GF-D8 (cell line): Measurements from ENCODE around the gene DPEP1.
"Not testable (repeated sequence)": the region's sequence is repeated elsewhere in the genome, so short reads cannot be mapped to it uniquely, and the experiment has no call there.

Source experiments
- DNase-seq: peaks from one replicate; lab custom pipeline; 2025; lab: John Stamatoyannopoulos, UW

DPEP1 gene

DNA sequence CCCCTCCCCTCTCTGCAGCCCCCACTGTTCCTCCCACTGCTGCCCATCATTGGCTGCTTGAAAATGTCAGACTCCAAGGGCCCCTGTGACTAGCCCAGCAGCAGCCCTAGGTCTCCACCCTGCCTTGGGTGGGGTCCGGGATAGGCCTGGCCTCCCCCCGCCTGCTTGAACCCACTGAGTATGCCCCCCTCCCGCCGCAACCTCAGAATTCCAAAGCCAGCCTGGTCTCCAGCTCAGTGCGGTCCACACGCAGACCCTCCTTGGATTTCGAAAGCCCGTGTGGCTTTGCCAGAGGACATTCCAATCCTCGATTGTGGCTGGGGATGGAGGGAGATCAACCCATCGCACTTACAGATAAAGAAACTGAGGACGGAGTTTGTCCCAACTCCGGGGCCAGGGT, 6.4 kb downstream of the DPEP1 start:
- DNase-seq = no peak

DNA sequence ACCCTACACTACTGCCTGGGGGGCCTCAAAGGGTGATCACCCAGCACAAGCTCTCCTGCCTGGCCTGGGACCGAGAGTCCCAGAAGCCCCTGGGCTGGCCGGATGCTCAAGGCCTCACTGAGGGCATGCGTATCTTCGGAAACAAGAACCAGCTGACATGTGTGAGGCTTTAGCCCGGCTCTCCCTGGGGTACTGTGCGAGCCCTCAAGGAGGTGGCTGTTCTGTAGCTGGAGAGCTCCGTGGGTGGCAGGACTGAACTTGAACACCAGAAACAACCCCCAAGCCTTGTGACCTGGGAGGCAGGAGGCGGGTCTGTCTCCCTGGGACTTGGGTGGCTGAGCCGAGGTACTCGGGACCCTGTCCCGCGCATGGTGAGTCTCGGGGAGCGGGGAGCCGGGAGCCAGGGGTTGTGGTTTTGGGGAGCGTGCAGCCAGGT, 7.0 kb downstream of the DPEP1 start:
- no peak for DNase-seq

DNA sequence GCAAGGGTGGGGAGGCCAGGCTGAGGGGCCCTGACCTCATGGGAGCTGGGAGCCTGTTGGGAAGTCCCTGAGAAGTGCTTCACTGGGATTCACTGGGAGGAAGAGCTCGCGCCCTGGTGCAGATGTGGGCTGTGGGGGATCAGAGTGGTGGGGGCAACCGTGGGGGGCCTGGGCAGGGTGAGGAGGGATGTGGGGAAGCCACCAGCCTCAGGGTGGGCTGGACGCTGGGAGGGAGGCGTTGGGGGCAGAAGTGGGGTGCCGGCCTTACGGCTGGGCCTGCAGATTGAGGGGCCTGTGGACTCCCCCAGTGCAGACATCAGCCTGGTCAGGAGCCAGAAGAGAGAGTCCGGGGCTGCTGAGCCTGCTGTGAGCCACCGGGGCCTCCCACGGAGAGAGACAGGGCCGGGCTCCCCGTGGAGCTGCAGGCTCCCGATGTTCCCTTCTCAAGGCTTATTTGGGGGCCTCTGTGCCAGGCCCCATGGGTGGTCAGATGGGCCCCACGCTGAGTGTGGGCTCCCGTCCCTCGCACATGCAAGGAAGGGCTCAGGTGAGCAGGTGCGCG, 7.8 kb downstream of the DPEP1 start:
- DNase-seq = no peak

DNA sequence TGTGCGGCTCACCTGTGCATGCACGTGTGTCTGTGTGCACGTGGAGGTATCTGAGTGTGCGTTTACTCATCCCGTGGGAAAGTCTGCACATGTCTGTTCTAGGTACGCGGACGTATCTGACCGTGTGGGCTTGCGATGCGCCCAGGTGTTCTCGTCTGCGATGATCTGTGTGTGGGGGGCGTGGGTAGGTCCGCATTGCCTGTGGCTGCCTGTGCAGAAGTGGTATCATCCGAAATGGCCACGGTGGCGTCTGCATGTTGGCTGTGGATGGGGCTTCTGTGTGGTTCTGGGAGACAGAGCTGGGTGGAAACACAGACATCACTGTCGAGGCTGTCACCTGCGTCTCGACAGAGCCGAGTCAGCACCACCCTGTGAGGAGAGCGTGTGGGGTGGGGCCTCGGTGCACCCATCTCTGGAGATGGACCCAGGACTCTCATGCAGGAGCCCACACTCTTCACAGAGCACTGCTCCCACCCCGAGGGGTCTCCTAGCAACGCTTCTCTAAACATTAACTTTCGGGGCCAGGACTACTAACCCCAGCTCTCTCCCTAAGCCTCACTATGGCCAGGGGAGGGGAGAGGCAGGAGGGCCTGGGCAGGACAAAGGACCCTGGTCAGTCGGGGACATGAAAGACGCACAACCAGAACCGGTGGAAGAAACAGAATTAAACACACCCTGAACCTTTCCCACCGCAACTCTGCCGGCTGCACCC, 8.4 kb downstream of the DPEP1 start:
- no peak for DNase-seq

DNA sequence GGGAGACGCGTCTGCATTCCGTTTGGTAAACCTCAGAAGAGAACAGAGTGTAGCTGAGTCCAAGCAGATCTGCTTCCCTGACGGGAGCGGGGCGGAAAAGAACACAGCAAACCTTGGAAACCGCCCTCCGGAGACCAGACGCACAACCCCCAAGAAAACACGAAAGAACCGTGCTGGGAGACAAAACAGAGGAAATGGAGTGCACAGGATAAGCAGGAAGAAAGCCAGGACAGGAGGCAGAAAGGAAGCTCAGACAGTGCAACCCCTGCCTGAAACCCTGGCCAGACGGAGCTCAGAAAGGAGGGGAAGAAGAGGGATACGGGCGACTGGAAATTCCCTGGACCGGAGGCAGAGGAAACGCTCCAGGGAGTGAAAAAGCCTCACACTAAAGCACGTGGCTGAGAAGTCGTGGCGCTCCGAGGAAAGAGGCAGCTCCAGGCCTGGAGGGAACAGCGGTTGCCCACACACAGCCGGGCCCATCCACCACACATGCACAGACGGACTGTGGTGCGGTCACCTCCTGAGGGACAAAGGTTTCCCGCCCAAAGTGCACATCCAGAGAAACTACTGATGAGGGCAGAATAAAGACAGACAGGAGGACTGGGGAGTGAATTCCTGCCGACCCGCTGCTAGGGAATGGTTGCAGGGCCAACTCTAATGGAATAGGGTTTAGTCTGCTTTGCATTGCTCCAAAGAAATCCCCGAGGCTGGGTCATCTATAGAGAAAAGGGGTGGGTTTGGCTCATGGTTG, 10.2 kb downstream of the DPEP1 start:
- no peak for DNase-seq

DNA sequence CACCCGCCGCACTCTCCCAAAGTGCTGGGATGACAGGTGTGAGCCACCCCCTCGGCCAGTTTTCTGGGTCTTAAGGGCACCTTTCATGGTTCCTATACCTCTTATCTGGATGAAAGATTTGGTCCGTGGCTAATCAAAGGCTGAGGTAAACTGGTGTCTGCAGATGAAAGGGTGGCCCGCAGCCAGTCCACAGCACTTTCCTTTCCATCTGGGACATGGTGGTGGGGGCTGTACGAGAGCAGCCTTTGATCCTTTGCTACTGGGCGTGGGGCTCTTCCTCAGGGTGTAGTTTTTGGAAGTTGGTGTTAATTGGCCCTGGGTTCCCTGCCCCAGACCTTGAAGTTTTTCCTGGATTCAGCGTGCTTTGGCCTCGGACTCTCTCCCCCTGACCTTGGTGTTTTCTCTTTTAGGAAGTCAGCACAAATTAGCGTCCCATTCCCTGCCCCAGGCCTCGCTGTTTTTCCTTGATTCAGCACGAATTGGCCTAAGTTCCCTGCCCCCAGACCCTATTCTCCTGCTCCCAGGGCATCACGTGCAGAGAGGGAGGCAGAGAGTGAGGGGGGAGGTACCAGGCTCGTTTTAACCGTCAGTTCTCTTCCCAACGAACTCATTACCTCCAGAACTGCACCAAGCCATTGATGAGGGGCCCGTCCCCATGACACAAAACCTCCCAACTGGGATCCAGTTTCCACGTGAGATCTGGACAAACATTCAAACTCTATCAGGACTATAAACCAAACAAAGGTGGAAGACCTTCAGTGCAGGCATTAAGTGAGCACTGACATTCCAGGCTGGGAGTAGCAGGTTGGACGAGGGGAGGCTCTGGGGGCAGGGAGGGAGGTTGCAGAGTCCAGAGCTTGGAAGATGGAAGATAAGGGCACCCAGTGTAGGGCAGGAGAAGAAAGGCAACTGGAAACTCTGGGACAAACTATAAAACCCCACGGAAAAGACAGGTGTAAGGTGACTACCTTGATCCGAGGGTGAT, 11.6 kb downstream of the DPEP1 start:
- DNase-seq = no peak

DNA sequence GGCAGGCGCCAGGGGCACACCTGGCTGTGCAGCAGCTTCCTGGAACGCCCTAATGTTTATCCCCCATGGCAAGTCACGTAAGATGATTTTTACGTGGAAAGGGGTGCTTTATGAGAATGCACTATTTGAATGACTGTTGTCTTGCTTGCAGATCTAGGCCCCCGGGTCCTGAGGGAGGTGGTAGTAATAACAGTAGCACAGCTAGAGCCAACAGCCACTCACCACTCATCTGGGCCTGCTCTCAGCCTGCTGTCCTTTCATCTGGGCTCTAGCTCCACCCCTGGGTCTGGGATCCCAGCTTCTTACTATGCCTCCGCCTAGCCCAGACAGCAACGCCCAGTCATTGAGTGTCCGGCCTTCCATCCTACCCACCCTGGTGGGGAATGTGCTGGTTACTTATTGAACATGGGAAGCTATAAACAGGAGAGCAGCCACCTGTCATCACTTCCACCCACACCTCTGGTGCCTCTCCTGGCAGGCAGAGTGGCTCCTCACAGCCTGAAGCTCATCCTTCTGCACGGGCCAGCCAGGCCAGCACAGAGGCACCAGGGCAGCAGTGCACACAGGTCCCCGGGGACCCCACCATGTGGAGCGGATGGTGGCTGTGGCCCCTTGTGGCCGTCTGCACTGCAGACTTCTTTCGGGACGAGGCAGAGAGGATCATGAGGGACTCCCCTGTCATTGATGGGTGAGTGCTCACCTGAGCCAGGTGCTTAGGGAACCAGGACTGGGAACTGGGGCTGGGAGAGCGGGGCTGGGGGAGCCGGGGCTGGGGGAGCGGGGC, 16.6 kb downstream of the DPEP1 start:
- DNase-seq = no peak

DNA sequence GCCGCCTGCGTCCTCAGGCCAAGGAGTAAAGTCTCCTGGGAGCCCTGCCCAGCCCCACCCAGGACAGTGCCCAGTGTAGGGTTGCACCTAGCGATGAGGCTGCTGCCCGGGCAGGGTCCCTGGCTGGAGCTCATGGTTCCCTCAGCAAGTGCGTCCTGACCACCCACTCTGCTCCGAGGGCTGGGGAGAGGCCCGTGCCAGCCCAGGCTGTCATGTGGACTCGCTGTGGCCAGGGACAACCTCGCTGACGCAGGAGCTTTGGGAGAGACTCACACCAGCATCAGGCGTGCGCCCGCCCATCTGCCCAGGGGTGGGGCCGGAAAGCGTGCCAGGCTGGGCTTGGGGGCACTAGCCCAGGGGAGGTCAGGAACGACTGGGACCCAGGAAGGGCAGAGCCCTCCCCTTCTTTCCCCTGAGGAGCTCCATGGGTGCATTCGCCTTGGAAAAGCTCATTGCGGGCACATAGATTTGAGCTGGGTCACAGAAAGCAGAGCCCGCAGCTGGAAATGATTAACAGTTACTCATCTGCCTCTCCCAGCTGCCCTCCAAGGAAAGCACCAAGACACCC, 19.7 kb downstream of the DPEP1 start:
- DNase-seq = no peak

DNA sequence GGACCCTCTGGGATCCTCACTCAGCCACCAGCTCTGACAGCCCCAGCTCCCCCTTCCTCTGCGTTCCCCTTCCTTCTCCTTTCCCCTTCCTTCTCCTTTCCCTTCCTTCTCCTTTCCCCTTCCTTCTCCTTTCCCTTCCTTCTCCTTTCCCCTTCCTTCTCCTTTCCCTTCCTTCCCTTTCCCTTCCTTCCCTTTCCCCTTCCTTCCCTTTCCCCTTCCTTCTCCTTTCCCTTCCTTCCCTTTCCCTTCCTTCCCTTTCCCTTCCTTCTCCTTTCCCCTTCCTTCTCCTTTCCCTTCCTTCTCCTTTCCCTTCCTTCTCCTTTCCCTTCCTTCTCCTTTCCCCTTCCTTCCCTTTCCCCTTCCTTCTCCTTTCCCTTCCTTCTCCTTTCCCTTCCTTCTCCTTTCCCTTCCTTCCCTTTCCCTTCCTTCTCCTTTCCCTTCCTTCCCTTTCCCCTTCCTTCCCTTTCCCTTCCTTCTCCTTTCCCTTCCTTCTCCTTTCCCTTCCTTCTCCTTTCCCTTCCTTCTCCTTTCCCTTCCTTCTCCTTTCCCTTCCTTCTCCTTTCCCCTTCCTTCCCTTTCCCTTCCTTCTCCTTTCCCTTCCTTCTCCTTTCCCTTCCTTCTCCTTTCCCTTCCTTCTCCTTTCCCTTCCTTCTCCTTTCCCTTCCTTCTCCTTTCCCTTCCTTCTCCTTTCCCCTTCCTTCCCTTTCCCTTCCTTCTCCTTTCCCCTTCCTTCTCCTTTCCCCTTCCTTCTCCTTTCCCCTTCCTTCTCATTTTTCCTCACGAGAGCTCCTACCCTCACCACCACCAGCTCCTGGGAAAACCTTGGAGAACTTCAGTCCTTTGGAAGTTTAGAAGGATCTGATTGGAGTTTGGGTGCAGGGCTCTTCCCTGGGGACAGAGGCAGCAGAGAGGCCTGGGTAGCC, 21.3 kb downstream of the DPEP1 start:
- DNase-seq = not testable (repeated sequence)

DNA sequence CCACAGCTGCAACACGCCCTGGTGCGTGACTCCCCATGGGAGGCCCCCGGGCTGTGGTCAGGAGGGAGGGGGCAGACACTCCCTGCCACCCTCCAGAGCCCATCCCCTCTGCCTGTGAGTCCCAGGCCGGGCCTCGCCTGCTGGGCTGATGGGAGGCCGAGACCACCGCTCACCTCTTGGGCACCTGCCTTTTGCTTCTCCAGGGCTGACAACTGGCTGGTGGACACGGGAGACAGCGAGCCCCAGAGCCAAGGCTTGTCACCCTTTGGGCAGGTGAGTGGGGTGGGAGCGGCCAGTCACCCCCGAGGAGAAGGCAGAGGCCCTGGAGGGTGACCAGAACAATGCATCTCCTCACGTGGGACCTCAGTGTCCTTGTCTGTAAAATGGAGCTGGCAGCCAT, 23.2 kb downstream of the DPEP1 start:
- no peak for DNase-seq

DNA sequence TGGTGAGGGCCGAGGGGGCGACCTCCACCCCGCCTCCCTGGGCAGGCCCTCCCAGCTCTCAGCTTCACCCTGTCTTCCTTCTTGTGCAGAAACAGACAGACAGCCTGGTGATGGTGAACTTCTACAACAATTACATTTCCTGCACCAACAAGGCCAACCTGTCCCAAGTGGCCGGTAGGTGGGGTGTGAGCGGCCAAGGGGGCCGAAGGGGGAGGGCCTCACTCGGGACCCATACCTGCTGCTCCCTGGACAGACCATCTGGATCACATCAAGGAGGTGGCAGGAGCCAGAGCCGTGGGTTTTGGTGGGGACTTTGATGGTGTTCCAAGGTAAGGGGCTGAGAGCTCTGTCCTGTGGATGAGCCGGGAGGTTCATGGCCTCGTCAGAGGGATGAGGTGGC, 23.9 kb downstream of the DPEP1 start:
- no peak for DNase-seq

DNA sequence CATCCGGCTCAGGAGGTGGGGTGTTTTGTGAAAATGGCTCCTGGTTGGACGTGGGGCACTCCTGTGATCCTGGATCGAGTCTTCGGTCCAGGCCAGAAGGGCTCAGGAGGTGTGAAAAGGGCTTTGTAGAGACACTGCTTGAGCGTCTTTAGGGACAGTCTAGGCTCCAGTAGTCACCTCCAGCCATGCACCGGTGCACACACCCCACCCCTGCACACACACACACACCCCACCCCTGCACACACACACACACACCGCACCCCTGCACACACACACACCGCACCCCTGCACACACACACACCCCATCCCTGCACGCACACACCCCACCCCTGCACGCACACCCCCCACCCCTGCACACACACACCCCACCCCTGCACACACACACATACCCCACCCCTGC, 25.0 kb downstream of the DPEP1 start:
- DNase-seq = no peak

DNA sequence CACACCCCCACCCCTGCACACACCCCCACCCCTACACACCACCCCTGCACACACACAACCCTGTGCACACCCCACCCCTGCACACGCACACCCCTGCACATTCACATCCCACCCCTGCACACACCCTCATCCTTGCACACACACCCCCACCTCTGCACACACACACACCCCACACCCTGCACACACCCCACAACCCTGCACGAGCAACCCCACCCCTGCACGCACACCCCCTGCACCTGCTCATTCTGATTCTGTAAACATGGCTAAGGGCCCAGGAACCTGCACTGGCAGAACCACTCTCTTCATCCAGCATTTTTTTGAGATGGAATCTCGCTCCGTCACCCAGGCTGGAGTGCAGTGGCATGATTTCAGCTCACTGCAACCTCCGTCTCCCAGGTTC, 25.9 kb downstream of the DPEP1 start:
- DNase-seq = no peak

DNA sequence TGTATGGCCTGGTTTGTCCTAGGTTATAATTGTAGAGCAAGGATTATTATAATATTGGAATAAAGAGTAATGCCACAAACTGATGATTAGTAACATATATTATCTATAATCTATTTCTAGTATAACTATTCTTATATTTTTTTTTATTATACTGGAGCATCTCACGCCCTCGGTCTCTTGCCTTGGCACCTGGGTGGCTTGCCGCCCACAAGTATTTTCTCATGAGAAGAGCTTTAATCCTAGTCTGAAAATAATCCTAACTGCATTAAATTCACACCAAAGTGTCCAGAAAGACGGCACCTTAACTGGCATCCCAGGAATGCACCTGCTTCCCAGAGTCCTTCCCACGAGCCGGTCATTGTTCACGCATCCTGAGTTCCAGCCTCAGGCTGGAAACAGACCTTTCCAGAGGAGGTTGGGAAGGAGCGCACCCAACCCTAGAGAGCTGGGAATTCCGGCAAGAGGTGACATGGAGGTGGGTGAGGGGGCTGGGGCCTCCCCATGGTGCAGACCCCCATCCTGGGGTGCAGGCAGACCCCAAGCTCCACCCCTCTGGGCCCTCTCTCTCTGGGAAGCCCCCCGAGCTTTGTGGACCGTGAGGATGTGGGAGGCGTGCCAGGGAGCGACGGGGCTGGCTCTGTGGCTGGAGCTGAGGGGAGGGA, 28.1 kb downstream of the DPEP1 start:
- DNase-seq = no peak

DNA sequence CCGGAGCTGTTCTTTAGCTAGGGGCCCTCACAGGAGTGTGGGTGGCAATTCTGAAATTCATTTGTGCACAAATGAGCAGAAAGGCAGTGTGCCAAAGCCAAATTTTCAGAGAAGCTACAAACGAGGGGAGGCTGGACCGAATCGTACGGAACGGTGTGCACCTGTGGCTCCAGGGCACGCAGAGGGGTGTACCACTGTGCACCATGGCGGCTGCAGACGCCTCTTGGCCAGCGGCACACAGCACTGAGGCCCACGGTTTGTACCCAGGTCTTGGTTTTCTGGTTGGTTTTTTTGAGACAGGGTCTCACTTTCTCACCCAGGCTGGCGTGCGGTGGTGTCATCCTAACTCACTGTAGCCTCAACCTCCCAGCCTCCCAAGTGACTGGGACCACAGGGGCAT, 29.1 kb downstream of the DPEP1 start:
- no peak for DNase-seq

DNA sequence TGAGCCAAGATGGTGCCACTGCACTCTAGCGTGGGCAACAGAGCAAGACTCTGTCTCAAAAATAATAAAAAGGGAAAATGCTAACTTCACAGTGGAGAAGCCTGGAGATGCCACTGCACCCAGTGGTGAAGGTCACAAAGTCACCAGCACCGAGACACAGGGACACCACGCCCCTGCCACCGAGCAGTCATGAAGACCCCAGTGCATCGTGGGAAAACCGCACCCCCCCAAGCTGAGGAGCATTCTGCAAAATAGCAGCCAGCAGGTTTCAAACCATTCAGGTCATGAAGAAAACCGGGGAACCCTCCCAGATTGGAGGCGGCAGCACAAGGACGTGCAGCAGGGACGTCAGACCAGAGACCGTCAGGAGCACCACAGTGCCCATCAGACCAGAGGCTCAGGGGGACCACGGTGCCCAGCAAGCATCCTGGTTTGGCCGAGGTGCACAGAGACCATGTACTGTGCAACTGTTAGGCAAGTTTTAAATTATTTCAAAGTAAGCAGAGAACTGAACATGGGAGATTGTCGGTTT, 30.4 kb downstream of the DPEP1 start:
- DNase-seq = no peak

DNA sequence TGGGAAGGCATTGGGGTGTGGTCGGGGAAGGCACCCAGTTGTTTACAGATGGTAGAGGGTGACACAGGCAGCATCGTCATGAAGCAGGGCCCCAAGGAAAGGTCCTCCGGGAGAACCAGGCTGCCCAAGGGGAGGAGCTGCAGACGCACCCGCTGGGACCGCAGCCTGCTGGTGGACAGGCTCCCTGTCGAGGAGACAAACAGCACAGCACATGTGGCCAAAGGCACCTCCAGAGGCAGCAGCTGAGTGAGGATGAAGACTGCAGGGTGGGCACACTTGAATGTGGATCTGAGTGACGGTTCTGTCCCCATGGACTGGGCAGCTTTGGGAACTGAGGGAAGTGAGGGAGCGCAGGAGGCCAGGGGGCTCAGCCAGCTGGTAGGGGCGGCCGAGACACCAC, 31.7 kb downstream of the DPEP1 start:
- DNase-seq = no peak

DNA sequence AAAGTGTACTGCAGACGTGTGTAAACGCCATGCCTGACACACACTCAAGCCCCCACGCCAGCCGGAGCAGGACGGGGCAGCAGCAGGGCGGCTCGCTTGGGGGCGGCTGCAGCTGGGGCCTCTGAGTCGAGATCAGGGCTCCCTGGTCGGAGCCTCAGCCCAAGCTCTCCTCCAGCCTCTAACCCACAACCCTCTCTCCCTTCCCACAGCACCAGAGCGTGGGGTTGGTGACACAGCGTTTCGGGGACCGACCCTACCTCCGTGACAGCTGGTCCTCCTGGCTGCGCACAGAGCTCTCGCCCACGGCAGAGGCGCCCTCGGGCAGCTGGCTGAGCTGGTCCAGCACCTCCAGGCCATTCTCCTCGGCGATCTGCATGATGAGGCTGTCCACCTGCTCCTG, 32.8 kb downstream of the DPEP1 start:
- no peak for DNase-seq

DNA sequence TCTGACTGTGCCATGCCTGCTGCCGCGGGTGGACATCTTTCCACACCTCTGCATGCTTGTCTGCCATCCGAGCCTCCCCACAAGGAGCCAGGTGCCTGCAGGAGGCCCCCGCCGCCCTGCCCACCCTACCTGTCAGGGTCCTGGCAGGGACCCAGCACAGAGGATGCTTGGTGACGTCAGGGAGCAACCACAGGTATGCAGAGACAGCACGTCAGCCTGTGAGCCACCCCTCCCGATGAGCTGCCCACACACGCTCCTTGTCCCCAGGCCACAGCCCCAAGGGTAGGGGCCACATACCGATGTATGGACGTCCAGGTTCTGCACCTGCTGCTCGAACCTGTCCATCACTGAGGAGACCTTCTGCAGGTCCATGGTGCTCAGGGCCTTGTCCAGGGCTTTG, 33.5 kb downstream of the DPEP1 start:
- no peak for DNase-seq
